SK-N-SH (cell line): Measurements from ENCODE around the gene GFI1B.

Experiments
- CTCF ChIP-seq: fragments of 200-600 bp; sonication (generic); IDR thresholded peaks from 2 replicates; pipeline ENCODE4 v1.6.1; 2017; ENCODE audit warnings: antibody characterized with exemption, mild to moderate bottlenecking, moderate library complexity
- FOSL2 ChIP-seq: IDR thresholded peaks from 2 replicates; pipeline ENCODE4 v1.4.0; 2012; ENCODE audit warnings: low read depth, mild to moderate bottlenecking, moderate library complexity, borderline replicate concordance
- JUND ChIP-seq: IDR thresholded peaks from 2 replicates; pipeline ENCODE4 v1.4.0; 2012
- ZBTB33 ChIP-seq: IDR thresholded peaks from 2 replicates; pipeline ENCODE4 v1.4.0; 2012; ENCODE audit warnings: low read depth, borderline replicate concordance

GRCh38 chr9:133005957-133006356, 27.5 kb downstream of the GFI1B start:
- TF ChIP-seq JUND (no peak), FOSL2 (no peak), CTCF (no peak), ZBTB33 (no peak)
